Upper lobe of left lung (tissue), 4 donors: ENCODE data around the gene ASPDH.

Source experiments
- CTCF ChIP-seq, 6 experiments: fragments of 450-650 bp in 4 of 6; fragments of 200-600 bp in 2 of 6; sonication (generic) in 2 of 6; IDR thresholded peaks; one replicate each; pipeline ENCODE4 v1.5.1; 2016 to 2019; ENCODE audit warnings: antibody characterized with exemption in 6 of 6
- EP300 ChIP-seq, 4 donors: sonication (generic); formaldehyde crosslinking; IDR thresholded peaks; one replicate each; pipeline ENCODE4 v1.5.1; 2017; ENCODE audit warnings: antibody characterized with exemption in 4 of 4, control low read depth in 2 of 4
- POLR2A ChIP-seq, 4 donors: fragments of 450-650 bp; IDR thresholded peaks; one replicate each; pipeline ENCODE4 v1.5.1; 2016 to 2017; ENCODE audit warnings: antibody characterized with exemption in 4 of 4, mild to moderate bottlenecking in 2 of 4
- POLR2AphosphoS5 ChIP-seq, 2 donors: sonication (generic); formaldehyde crosslinking; IDR thresholded peaks; one replicate each; pipeline ENCODE4 v1.5.1; 2017; ENCODE audit warnings: antibody characterized with exemption in 2 of 2

- TF ChIP-seq POLR2A (IDR thresholded peaks at IDR 0.05) (no peak), CTCF (IDR thresholded peaks at IDR 0.05) (no peak), EP300 (IDR thresholded peaks at IDR 0.05) (no peak), POLR2AphosphoS5 (IDR thresholded peaks at IDR 0.05) (no peak)
These were observed 22.0 kb upstream of the ASPDH start for GRCh38 chr19:50535672-50536187.
